GM18951 (cell line): ENCODE measurements around the gene PLCB4.

Experiments used
- POLR2A ChIP-seq: IDR thresholded peaks from 4 replicates; pipeline ENCODE4 v1.6.1; 2011; ENCODE audit warnings: mild to moderate bottlenecking; ENCODE audit not compliant: insufficient read length, insufficient read depth; ENCODE audit errors: extremely low read depth
- in situ Hi-C: fragments of 300-500 bp; cut with MboI; formaldehyde crosslinking; loops from one replicate; pipeline ENCODE4 v1.12.0; 2022; ENCODE audit warnings: low sequenced_read_pairs, mixed read lengths, inconsistent platforms; ENCODE audit not compliant: unreplicated experiment

The PLCB4 gene

DNA sequence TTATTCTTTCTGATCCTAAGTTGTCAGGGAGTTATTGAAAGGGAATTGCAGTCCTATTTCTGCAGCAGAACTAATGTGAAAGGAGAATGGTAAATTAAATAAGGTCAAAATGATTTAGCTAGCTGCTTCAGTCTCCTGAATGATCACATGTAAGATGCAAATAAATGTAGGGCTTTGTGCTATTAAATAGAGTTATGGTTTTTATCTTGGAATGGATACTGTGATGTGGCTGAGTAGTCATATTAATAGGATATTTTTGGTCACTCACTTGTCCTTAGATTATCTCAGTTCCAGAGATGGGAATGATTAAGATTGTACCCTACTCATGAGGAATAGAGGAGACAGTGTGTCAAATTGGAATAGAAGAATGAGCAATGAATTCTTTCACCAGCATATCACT lies 129.6 kb downstream of the PLCB4 start:
- in situ Hi-C loops: no loop called here
- no peak for TF ChIP-seq POLR2A

- in situ Hi-C loops: no loop called here
These were observed 131.3 kb downstream of the PLCB4 start for GRCh38 chr20:9200196-9200595.

DNA sequence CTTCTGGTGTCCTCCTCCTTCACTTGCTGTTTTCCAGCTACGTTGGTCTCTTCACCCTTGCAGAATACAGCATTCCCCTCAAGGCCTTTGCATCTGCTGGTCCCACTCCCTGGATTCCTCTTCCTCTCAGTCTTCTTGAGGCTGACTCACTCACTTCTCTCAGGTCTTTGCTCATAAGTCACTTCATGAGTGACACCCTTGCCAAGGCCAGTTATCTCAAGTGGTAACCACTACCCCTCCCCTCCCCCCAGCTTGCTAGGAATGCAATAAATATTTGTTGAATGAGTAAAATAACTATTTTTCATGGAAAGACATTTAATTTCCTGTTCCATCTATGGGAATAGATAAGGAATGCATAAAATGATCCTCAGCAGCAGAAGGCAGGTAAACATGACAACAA lies 131.7 kb downstream of the PLCB4 start:
- in situ Hi-C loops: no loop called here
- TF ChIP-seq POLR2A: no peak

More at GRCh38 chr20:9200196-9200595, 131.3 kb downstream of the PLCB4 start:
- TF ChIP-seq POLR2A: no peak

- TF ChIP-seq POLR2A: no peak
- in situ Hi-C loops: no loop called here
These were observed 133.7 kb downstream of the PLCB4 start for GRCh38 chr20:9202420-9203080.

DNA sequence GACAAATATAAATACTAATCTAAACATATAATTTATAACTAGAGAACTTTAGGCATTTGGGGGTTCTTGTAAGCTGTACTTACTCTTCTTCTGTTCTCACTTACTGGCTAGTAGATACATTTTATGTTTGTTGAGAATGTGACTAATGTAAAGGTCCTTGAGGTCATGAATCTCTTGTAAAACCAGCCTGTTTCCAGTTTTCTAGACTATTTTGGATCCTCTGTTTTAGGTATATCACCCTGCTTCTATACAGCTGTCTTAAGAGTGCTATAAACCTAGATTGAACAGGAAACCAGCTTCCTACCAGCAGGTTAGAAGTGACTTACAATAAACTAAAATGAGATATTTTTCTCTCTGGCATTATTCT lies 134.2 kb downstream of the PLCB4 start:
- in situ Hi-C loops: no loop called here
- no peak for TF ChIP-seq POLR2A

- no peak for TF ChIP-seq POLR2A
- in situ Hi-C loops: no loop called here
These were observed 136.1 kb downstream of the PLCB4 start for GRCh38 chr20:9204979-9205378.

DNA sequence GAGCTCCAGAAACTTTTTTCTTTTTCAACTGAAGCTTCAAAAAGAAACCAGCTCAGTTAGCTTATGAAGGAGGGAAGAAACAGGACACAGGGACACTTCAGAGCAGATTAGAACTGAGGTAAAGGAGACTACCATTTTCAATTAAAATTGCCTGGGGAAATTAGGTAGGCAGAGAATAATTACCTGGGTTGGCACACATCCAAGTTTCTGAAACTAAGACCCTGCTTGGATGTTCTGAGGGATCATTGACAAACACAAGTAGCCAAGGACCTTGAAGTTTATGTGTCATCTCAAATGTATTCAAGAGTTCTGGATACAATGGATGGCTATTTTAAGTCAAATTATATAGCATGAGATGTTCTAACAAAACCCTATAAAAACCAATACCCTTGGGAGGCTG lies 137.6 kb downstream of the PLCB4 start:
- in situ Hi-C loops: no loop called here
- TF ChIP-seq POLR2A: no peak

DNA sequence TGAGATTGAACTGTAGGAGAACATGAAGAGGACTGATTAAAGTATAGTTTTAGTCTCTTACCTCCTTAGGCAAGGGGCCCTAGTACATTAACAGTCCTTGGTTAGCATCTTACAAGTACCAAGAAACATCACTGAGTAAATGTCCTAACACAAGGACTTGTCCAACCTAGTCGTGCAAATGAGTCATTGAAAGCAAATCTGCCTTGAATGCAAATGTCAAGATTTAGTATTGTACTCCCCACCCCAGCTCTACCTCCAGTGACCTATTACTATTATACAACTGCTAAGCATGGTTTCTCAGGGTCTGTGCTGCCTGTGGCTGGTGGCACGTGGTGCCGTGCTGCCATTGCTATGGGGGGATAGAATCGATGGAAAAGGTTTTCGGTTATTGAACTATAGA lies 138.4 kb downstream of the PLCB4 start:
- in situ Hi-C loops: no loop called here
- TF ChIP-seq POLR2A: no peak

GRCh38 chr20:9210356-9210755 lies 141.5 kb downstream of the PLCB4 start:
- in situ Hi-C loops: no loop called here
- TF ChIP-seq POLR2A: no peak

- in situ Hi-C loops: no loop called here
- TF ChIP-seq POLR2A: no peak
These were observed 142.3 kb downstream of the PLCB4 start for GRCh38 chr20:9211016-9211760.

GRCh38 chr20:9212735-9213134 lies 143.8 kb downstream of the PLCB4 start:
- in situ Hi-C loops: no loop called here

DNA sequence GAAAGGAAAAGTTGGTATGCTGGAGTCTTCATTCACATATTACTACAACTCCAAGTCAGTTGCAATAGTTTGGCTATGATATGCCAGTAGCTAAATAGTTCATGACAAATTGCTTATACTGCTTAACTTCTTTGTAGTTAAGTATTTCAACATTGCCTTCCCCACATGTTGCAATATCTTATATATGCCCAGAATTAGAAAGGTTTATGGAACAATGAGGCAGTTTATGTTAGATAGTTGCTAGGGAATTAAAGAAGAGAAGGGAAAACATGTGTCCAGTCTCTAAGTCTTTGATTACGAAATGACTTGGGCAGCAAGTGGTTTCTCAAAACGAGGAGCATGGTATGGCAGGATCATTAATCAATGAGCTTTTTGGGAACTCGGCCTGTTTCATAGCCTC lies 145.8 kb downstream of the PLCB4 start:
- no peak for TF ChIP-seq POLR2A
- in situ Hi-C loops: no loop called here

More at GRCh38 chr20:9212735-9213134, 143.8 kb downstream of the PLCB4 start:
- TF ChIP-seq POLR2A: no peak

- in situ Hi-C loops: no loop called here
- TF ChIP-seq POLR2A: no peak
These were observed 146.7 kb downstream of the PLCB4 start for GRCh38 chr20:9215539-9215938.

DNA sequence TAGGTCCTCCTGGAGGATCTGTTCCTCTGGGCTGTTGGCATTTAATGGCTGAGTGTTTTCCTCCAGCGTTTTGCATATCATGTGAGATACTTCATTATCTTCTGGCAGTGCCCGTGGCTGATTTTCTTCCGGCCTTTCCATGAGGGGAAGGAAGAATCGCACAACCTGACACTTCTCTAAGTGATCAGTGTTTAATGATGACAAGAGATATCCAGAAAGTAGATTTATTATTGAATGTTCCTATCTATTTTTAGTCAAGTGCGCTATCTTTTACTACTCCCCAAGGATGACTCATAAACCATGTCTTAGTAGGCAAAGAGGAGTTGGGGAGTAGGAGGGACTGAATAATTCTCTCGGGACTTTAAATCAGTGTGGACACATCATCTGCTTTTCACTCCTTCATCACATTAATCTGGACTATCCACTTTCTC lies 149.7 kb downstream of the PLCB4 start:
- no peak for TF ChIP-seq POLR2A
- in situ Hi-C loops: no loop called here

DNA sequence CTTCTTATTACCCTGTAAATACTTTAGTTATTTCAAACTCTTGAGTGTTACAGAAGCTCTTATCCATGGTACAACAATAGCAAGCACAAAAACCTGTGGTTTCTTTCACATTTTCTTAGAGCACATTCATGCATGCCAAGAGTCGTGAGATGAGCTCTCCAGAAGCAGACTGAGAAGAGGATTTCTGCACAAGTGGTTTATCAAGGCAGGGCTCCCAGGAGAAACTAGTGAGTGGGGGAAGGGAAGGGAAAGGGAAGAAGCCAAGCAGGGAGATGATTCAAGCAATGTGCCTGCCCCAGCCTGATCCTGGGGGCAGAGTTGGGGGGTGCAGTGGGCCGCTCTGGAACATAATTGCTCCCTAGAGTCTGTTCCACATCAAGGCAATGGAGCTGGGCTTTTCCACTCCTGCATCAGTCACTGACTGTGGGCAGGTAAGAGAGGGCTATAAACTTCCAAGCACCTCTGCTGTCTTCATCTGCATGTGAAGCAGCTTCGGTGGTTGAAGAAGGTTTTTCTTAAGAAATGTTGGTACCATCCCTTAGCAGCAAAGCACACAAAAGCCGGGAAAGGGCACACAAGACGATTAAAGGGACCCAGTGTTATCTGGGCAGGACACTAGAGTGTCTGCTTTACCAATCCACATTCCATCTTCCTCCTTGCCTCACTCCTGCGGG lies 152.1 kb downstream of the PLCB4 start:
- no peak for TF ChIP-seq POLR2A
- in situ Hi-C loops: no loop called here
